AG20443 (cell line): ENCODE measurements around the gene HSD11B1L.

Experiments
- DNase-seq: peaks from one replicate; pipeline ENCODE4 v3.0.0; 2012; ENCODE audit warnings: low spot score, mixed read lengths

HSD11B1L gene

DNA sequence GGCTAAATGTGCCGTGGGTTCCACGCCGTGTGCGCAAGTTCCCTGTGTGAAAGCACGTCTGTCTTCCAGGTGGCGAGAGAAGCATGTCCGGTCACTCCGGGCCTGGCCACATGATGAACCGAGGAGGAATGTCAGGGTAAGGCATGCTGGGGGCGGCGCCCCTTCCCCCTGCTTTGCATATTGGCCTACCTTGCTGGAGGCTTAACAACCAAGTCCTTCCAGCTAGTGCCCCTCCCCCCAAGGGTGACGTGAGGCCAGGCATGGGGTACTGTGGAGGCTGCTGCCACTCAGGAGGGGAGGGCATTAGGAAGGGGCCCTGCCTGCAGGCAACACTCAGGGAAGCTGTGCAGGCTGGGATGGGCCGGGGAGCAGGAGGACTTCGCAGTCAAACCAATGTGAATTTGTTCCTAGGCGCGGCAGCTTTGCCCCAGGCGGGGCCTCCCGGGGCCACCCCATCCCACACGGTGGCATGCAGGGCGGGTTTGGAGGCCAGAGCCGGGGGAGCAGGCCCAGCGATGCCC lies 13.0 kb upstream of the HSD11B1L start:
- DNase-seq: no peak

- no peak for DNase-seq
These were observed 11.6 kb upstream of the HSD11B1L start for GRCh38 chr19:5669212-5669611.

DNA sequence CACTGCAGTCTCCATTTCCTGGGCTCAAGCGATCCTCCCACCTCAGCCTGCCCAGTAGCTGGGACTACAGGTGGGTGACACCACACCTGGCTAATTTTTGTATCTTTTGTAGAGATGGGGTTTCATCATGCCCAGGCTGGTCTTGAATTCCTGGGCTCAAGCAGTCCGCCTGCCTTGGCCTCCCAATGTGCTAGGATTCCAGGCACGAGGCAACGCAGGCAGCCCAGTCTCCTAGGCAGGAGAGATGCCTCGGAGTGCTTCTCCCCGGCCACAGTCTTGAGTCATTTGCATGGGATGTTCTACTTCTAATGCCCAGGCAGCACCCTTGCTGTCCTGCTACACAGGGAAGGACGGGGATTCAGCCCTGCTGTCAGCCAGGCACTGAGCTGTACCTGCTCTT lies 9.2 kb upstream of the HSD11B1L start:
- DNase-seq: no peak

- no peak for DNase-seq
These were observed 7.9 kb upstream of the HSD11B1L start for GRCh38 chr19:5672708-5673459.

- DNase-seq: no peak
These were observed 7.1 kb upstream of the HSD11B1L start for GRCh38 chr19:5673752-5674151.

GRCh38 chr19:5674714-5675113 lies 6.1 kb upstream of the HSD11B1L start:
- DNase-seq: no peak

GRCh38 chr19:5676105-5676771 lies 4.6 kb upstream of the HSD11B1L start:
- DNase-seq: no peak

- no peak for DNase-seq
These were observed 4.1 kb upstream of the HSD11B1L start for GRCh38 chr19:5676772-5677105.

DNA sequence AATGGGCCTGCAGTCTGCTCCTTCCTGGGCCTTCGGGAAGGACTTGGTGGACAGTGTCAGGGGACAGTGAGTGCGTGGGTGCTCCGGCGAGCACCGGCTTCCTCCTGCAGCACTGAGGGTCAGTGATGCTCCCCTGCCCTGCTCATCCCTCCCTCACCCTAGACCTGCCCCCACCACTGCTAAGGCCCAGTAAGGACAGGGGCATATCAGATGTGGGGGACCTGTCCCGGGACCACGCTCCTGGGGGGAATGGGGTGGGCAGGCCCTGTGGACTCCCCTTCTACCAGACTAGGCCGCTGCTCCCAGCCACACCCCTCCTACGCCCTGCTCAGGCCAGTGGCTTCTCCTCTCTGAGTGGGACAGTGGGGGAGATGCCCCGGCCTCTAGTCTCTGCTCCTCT lies 3.7 kb upstream of the HSD11B1L start:
- DNase-seq: no peak

DNA sequence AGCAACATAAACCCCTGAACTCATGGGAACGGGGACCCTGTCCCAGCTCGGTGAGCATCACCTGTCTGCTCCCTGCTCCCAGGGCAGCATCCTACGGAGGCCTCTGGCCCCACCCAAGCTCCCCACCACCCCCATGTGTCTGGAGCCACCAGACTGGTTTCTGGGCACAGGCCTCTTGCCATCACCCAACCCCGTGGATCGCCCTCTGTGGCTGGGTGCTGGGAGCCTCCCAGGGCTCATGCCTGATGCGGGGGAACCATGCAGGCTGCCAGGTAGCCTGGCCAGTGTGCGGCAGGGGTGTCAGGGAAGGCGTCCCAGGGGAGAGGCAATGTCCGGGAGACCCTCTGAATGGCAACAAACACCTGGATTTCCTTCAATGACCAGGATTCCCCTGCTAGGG lies 3.2 kb upstream of the HSD11B1L start:
- no peak for DNase-seq

DNA sequence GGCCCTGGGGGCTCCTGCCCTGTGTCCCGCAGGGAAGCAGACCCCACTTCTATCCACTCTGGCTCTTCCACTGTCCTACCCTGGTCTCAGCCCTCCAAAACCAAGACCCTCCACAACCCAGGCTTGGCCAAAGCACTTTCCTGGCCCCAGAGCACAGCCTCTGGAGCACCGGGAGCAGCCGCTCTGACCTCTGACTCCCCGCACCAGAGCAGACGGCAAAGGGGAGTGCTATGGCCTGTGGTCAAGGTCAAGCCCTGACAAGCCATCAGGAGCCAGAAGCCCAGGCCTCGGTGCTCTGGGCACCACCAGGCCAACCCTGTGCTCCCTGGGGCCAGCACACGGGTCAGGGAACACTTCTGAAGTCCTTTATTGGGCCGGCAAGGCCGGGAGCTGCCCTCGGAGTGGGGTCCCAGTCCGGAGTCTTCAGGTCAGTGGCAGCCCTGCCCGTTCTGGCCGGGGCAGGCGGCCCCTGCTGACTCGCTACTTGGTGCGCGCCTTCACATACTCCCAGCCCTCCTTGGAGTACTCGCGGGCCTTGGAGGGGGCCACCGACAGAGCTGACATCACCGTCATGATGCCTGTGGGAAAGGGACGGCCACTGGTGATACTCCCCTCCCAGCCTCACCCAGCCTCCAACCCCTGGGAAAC lies 2.6 kb upstream of the HSD11B1L start:
- no peak for DNase-seq

- no peak for DNase-seq
These were observed 1.3 kb upstream of the HSD11B1L start for GRCh38 chr19:5679289-5680083.

- DNase-seq: peak; percentile 56
These were observed 767 bp upstream of the HSD11B1L start for GRCh38 chr19:5680084-5680436.

DNA sequence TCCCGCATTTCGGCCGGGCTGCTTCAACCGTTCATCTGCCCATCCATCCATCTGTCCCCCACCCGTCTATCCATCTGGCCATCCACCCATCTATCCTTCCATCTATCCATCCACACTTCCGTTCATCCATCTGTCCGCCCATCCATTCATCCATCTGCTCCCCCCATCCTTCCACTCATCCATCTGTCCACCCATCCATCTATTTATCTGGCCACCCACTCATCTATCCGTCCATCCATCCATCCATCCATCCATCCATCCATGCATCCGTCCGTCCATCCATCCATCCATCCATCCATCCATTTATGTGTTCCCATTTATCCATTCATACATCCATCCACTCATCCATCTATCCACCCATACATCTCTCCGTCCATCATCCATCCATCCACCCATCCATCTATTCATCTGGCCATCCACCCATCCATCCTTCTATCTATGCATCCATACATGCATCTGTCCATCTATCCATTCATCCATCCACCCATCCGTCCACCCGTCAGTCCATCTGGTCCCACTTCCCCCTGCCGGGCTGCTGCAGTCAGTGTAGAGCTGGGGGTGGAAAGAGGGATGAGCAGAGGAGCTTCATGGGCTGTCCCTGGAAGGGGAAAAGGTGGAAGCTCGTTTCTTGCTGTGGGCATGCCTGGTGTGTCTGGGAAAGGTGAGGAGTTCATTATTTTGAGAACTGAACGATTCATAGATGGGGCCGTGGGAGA lies 722 bp downstream of the HSD11B1L start:
- DNase-seq: no peak

GRCh38 chr19:5682107-5682482 lies 1.3 kb downstream of the HSD11B1L start:
- no peak for DNase-seq

GRCh38 chr19:5683177-5683886 lies 2.5 kb downstream of the HSD11B1L start:
- DNase-seq: no peak

DNA sequence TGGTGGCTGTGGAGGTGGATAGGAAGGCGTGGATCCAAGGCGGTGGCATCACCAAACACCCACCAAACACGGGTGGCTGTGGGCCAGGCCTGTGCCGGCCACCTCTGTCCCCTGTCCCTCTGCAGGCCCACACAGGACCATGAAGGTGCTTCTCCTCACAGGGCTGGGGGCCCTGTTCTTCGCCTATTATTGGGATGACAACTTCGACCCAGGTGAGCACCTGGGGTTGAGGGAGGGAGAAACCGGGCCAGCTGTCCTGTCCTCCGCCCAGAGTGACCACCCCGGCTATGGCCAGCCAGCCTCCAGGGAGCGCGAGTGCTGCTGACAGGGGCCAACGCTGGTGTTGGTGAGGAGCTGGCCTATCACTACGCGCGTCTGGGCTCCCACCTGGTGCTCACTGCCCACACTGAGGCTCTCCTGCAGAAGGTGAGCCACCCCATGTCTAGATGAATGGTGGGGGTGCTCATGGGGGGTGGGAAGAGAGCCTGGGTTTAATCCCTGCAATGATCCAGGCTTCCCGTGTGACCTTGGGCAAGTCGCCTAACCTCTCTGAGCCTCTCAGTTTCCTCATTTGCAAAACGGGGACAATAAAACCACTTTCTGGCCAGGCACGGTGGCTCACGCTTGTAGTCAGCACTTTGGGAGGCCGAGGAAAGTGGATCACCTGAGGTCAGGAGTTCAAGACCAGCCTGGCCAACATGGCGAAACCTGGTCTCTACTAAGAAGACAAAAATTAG lies 4.0 kb downstream of the HSD11B1L start:
- DNase-seq: no peak

GRCh38 chr19:5686326-5686646 lies 5.5 kb downstream of the HSD11B1L start:
- DNase-seq: no peak

DNA sequence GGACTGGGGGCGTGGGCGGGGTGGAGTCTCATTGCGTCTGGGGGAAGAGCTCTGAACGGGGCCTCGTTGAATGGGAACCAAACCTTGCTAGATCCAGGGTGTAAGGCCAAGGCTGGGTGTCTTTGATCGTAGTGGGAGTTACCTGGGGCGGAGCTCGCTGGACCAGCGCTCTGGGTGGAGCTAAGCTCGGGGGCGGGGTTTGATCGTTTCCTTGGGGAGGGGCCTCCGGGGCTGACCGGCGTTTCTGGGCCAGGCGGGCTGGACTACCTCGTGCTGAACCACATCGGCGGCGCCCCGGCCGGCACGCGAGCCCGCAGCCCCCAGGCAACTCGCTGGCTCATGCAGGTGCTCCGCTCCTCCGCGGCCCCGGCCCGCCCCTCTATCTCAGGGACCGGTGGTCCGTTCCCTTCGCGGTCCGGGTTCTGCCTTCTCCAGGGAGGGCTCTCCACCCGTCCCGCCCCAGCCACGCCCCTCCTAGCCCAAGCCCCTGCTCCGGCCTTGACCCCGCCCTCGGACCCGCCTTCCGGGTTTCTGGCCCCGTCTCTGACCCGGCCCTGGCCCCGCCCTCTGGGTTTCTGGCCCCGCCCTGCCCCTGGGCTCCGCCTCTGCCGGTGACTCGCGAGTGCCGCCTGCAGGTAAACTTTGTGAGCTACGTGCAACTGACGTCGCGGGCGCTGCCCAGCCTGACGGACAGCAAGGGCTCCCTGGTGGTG lies 6.0 kb downstream of the HSD11B1L start:
- peak; percentile 97 for DNase-seq
